NK-92 (cell line): ENCODE data around the gene DAD1.

Source experiments
- DNase-seq: peaks from one replicate; lab custom pipeline; 2025; ENCODE audit not compliant: unreplicated experiment; lab: John Stamatoyannopoulos, UW

The DAD1 gene

GRCh38 chr14:22519877-22520685 lies 68.9 kb downstream of the DAD1 start:
- no peak for DNase-seq

- DNase-seq, result no peak
Measured at GRCh38 chr14:22518073-22518472, 71.0 kb downstream of the DAD1 start.

GRCh38 chr14:22517117-22517720 lies 71.8 kb downstream of the DAD1 start:
- DNase-seq, result no peak

GRCh38 chr14:22515929-22516328 lies 73.1 kb downstream of the DAD1 start:
- DNase-seq, result no peak
